ENCODE measurements around the gene GALNT14.

GALNT14 gene

DNA sequence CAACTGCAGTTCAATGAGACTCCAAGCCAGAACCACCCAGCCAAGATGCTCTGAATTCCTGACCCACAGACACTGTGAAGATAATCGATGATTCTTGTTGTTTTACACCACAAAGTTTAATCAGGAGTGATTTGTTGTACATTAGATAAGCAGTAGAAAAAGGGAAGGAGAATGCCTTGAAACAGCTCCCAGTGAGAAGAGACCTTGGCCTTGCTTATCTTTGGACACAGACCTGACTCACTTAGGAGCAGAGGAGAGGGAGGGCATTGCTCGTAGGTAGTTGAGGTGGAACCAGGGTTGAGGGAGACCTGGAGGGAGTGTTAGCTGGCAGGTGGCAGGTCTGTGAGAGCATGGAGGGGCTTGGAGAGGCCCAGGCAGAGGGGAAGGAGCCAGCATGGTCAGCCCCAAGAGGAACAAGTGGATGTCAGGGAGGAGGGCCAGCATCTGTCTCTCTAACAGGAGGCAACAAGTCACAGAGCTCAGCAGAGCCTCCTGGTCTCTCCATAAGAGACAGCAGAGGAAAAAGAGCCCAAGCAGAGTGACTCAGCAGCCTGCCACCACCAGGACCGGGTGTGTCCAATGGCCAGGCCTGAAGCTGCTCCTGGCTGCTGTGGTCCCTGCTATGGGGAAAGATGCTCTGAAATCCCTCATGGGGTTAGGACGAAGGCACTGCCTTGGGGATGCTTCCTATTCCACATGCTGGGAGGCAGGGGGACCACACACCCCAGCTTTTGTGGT, 169.4 kb downstream of the GALNT14 start:
- no peak for DNase-seq

DNA sequence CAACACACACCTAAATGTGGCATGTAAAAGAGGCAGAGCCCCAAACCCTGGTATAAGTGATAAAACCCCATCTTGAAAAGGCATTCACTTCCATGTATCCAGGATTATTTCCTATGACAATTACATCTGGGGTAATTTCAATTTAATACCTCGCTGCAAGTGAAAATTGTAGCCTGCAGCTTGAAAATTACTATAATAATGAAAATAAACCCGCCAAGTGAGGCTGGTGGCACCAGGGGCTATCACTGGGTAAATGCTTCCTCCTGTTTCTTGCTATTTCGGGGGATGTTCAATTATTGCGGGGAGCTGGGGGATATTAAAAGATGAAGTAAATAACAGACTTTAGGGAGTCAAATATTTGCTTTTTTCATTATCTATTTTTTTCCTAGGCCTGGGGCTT, 171.5 kb downstream of the GALNT14 start:
- no peak for DNase-seq

DNA sequence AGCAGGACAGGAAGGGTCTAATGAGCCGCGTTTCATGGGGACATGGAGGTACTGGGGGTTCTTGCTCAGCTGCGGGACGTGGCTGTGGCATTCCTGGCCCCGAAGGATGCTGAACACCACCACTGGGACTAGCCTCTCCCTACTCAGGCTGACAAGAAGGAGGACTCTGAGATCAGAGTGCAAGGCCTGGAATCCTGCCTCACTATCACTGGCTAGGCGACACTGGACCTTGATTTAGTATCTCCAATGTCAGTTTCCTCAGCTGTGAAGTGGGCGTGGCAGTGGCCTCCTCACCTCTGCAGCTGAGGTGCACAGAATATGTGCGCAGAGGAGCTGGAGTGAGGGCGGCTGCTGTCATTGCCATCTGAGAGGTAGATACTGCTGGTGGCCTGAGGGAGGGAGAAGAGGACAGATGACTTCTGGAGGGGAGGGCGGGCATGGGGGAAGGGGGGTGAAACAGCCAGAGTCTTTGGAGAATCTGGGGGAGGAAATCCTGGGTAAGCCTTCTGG, 173.2 kb downstream of the GALNT14 start:
- no peak for DNase-seq

DNA sequence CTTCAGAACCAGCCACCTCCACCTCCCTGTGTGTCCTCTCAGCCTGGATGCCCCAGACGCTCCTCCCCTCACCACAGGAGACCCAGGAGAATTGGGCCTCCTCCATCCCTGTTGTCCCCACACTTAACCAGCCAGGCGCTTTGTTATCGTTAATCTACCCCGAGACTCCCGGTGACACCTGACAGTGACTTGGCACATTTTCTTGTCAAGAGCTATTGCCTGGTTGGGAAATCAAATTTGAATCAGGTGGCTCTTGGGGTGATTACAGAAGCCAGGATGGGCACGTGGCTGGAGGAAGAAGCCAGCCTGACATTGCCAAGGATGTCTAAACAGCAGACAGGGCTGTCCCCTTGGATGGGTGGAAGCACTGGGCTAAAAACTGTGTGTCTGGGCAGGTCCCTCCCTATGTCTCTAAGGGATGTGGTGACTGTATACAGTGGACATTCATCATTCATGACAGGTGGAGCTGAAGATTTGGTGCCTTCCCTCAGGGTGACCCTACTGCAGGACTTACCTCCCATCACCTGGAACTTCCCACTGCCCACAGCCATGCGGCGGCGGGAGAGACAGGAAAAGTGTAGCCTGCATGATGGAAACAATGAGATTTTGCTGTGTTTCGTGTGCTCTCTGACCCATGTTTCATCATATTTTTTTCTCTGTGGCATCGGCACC, 173.8 kb downstream of the GALNT14 start:
- no peak for DNase-seq

DNA sequence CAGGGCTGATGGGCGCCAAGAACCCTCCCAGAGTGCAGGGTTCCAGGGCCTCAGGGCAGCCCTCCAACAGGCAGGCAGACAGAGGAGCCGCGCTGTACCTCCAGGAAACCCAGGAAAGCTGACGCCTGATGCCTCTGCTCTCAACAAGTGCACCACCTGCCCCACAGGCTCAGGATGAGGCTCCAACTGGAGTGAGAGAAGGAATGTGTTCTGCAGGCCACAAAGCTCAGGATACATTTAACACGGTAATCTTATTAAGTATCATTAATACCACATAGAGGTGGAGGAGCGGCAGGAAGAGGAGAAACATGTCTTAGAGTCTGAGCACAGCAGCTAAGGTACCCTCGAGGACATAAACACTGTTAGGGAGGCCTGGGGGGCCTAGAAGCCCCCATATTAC, 175.1 kb downstream of the GALNT14 start:
- DNase-seq: no peak

DNA sequence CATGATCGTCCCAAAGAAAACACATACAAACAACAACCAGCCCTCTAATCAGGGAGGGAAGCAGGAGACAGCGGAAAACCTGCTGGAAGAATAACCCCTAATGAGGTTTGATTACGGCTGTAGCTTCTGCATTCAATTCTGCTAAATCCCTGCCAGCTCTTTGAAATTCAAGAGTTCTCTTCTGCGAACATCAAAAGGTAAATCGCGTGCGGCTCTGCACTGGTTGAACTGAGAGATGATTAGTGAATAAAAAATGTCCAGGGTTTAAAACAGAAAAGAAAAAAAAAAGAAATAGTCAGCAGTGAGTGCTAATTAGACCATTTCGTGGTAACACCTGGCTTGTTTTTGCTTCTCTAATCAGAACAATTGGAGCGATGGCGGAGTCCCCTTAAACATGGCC, 178.0 kb downstream of the GALNT14 start:
- no peak for DNase-seq

DNA sequence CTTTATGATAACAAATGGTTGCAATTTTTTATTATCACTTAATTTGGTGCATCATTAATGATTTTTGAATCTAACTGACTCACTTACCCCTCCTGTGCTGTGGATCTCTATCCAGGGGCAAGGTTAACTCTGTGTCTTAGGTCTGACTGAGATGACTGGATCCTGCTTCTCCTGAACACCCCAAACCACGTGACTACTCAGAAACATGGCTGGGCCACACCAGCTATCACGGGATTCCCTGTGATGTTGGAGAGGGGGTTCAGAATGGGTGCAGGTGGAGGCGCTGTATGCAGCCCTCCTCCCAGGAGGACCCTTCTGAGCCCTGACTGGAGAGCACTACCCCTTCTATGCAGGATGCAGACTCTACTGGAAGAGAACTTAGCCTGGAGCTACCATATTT, 178.6 kb downstream of the GALNT14 start:
- no peak for DNase-seq

DNA sequence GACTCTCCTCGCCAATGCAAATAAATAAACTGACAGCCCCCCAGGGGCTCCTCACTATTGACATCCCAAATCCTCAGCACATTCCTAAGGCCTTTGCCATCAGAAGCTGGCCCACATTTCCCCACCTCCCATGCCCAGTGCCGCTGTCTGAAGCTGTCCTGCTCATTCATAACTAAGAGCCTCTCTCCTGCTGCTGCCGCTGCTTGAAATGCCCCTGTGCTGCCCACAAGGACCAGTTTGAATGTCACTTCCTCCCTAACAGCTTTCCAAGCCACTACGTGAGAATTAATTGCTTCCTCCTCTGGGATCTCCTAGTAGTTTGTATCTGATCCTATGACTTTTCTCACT, 179.3 kb downstream of the GALNT14 start:
- no peak for DNase-seq

DNA sequence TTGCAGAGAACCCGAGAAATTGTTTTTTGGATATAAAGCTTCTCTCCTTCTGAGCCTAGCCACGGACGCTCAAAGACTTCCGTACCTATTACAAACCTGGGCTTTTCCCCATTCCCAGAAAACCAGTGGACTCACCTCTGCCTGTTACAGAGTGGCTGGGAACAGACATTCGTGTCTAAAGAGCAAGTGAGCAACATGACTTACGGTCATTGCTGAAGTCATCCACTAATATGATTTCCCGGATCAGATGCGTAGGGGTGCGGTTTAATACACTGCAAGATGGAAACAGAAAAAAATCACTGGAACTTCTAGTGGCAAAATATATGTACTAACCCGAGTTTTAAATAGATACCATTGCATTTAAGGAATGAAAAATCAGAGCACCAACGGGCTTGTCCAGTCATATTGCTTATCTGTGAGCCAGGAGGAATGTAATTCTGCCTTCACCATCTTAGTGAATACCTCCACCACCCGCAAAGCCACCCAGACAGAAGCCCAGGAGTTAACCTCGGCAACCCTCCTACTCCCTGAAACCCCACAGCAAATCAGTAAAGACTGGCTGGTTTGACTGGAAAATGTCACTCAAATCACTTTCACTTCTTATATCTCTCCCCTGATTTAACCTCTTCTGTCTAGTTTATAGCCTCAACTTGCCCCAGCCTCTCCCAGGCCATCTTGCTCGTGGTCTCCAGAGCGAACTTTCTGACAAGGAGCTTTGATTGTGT, 179.9 kb downstream of the GALNT14 start:
- DNase-seq: no peak

DNA sequence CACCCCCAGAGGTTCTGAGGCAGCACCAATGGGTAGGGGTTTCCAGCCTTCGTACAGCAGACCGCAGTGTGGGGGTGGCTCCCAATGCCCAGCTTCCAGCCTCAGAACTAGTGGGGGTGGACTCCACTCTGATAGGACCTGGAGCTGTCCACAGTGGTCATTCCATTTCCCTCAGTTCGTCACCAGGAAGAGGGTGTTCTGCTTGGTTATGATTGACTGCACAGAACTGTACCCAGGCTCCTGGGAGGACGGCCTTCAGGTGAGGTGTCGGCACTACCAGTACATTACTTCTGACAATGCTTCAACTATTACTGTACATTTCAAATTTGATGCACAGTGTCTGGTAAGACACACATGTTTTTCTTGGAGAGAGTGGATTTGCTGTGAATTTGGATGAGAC, 180.6 kb downstream of the GALNT14 start:
- no peak for DNase-seq

DNA sequence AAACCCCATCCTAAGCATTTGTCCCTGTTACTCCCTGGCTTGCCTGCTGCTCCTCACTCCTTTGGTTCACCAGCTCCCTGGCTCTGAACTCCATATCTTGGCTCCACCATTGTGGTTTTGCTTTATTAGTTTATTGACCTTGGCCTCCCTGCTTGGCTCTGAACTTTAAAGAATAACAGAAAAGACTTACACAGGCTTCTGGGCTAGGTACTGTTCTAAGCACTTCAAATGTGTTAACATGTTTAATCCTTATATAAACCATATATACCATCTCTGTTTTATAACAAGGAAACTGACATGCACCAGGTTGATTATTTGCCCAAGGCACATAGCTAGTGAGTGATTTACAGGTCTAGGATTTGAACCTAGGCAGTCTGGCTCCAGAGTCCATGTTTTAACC, 181.2 kb downstream of the GALNT14 start:
- DNase-seq: no peak

DNA sequence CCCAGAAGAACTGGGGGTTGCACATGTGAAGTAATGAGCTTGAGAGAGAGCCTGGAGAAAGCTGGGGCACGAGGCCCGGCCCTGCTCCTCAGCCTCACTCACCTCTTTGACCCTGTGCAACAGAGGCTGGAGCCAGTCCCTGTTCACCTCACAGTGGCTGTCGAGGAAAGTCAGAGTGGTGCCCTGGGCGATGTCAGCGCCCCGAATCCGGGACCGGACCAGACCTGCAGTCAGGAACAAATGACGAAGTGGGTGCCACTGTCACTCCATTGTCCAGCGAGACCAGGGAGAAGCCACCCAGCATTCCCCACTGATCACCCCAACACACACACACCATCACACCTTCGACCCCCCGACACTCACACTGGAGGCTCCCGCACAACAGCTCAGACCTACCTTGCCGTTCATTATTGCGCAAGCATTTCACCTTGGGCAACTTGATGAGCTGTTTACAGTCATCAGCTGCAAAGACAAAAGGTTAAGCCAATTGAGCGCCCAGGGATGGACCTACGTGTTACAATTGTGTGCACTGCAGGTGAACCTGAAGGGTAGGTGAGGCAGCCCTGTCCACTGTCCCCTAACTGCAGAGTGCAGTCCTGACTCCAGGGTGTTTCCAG, 182.6 kb downstream of the GALNT14 start:
- DNase-seq: no peak

DNA sequence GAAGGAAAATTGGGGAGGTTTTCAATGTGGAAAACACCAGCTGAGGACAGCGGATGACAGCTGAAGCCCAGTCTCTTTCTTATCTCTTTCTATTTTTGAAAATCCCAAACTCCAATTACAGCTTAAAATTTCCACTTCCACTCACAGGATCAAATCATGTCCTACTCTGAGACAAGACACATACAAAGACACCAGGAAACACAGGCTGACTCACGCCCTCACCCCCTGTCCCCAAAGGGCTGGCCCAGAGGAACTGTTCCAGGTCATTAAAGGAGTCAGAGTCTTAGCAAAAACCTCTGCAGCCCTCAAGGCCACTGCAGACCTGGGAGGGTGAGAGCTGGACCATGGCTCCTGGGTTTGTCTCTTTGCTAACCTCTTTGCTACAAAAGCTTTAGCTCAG, 187.9 kb downstream of the GALNT14 start:
- DNase-seq: no peak

DNA sequence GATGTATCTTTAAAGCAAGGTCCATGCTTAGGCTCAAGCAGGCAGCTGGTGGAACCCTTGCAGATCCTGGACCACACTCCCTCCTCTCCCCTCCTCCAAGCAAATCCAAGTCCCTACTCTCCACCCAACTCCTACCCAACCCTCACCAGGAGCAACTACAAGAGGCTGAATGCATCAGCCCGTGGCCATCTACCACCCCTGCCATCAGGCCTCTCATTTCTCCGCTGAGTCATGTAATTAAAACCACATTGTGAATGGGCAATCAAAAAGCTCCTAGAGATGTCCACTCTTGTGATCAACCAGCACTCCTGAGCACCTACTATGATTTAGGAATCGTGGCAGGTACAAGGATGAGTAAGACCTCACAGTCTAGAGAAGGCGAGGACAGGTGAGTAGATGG, 188.8 kb downstream of the GALNT14 start:
- DNase-seq: no peak

DNA sequence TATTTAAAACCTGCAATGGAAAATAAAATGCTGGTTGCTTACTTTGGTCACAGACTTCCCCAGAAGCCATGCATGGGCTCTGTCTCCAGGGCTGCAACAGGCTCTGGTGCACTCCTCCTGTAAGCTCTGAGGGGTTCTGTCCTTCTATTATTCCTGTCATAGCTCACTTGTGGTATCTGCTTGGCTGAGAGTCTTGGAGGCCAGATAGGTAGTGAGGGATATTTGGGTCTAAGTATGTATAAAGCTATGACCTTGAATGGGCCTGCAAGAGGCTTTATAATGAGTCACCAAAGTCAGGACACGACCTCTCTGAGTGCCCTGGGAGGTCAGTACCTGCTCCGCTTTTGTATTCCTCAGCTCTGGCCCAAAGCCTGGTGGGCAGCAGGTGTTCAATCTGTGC, 189.4 kb downstream of the GALNT14 start:
- DNase-seq: no peak

DNA sequence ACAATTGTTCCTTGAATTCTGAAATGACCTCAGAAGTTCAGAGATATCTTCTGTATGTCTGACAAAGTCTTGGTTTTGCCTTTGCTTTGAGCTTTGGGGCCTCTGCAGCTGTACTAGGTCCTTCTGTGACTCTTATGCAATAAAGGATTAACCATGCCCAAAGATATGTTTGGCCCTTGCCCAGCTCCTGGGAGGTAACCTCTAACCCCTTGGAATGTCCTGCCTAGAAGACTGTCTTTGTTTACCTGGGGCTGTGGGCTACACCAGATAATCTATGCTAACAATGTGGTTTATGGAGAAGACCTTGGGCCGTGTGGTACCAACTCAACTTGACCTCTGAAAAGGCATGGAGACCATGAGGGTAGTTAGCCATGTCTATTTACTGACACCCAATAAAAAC, 190.1 kb downstream of the GALNT14 start:
- no peak for DNase-seq

DNA sequence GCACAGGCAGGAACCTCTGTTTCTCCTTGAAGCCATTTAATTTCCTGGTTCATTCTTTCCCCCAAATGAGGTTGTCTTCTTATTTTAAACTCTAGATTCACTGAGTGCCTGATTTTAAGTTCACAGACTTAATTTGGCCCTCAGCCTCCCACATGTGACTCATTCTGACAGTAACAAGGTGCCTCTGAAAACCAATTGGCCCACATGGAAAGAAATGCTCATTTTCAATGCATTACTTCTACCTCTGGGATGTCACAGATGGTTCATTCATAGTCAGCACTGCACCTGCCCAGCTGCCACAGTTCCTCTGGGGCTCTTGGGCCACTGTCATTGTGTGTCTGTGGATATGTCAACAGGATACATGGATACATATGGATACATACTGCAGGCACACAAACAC, 190.6 kb downstream of the GALNT14 start:
- DNase-seq: no peak

DNA sequence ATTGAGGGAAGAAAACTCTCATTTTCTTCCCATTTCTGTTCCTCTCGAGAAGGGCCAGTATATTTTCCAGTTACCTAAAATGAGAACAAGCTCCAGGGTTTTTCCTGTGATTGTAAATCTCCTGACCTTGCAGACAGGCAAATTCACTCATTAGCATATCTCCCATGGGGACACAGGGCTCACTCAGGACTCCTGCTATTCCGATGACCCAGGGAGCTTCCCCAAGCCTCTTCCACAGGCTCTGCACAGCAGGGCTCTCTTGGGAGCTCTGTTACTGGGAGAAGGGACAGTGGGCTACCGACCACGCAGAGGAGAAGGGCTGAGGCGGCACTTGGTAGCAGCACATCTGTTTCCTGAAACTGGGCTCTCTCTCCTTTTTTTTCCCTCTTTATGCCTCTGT, 195.8 kb downstream of the GALNT14 start:
- DNase-seq: no peak

DNA sequence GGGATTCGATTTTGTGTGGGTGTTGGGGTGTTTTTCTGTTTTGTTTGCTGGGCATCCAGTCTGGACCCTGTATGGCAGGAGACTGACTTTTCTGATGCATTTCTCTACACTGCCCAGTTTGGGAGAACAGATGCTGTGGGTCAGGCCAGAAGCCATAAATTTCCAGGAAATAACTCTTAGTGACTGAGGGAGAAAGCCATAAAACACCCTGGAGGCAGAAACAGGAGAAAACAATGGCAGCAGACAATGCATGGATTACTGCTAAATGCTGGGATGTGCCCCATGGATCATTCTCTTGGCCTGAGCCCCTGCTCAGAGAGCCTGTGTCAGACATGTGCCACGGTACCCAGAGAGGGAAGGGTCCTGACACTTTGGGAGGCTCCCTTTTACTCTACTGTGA, 197.4 kb downstream of the GALNT14 start:
- DNase-seq: no peak

DNA sequence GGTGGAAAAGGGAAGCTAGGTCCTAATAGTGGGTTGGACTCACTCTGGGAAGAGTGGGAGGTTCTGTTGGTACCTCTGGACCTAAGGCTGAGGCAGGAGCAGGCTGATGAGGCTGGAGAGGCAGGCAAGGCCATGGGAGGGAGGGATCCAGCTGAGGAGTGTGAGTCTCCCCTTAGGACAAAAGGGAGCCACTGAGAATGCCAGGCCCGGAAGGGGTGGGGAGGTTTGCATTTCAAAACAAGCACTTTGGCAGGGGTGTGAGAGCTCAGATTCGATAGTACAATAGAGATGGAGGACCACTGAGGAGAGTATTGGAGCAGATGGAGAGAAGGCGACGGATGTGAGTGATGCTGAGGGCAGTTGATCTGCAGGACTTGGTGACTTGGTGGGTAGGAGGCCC, 198.9 kb downstream of the GALNT14 start:
- no peak for DNase-seq

DNA sequence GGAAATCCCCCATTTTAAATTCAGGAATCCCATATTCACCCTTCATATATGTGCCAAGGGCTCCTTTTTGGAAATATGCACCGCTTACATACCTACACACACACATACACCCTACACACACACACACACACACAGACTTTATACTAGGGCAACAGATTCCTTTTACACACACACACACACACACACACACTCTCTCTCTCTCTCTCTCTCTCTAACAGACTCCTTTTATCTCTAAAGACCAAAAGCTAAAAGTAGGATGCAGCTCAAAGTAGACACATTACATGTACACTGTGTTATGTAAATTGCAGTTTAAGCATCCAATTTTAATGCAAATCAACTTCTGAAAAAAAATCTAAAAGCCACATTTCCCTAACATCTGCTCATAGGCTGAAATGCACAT, 200.0 kb downstream of the GALNT14 start:
- DNase-seq: no peak

DNA sequence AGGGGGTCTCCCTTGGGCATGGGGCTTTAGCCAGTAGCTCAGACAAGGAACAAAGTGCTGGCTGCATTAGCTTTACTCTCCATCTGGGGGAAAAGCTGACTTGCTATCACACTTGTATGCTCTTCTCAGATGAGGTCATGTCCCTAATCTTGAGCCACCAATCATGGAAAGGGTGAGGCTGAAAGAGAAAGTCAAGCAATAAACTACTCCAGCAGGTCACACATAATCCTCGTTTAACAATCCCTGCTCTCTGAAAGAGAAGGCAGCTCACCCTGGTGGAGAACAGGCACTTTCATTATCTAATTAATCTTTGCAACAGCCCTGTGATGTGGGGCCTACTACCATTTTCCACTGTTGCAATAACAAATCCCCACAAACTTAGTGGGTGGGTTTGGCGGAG, 201.3 kb downstream of the GALNT14 start:
- DNase-seq: no peak

DNA sequence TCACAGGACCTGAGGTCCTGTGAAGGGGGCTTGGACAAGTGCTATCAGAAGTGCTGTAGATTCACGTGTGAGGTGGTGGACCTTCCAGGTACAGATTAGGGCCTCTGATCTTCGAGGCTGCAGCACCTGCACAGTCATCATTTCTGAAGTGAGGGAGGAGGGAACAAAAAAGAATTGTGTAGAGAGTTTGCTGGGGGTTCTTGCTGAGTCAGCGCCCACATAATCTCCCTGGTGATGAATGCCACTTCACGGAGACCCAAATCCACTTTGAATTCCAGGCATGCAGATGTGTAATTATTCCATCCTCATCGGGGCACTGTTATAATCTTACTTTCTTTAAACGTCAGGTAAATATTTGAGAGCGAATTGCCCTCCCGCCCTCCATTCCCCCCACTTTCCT, 202.4 kb downstream of the GALNT14 start:
- no peak for DNase-seq

DNA sequence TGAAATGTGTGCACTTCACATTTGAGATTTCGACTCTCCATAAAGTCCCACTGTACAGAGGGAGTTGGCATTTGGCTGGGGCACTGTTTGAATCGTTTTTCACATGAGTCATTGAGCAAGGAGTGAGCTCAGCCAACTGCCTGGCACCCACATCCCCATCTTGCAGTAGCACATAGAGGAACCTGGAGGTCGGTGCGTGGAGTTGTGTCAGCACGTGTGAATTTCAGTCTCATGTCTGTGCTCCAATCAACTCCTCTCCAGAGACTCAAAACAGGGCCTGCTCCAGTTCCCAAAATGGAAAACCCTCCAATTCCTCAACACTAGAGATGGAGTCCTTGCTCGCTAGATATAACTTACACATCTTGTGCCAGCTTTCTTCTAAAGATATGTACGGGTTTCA, 204.2 kb downstream of the GALNT14 start:
- no peak for DNase-seq
